BLaER1 (cell line): ENCODE measurements around the gene ZNF184.
"Not testable (repeated sequence)": the region's sequence is repeated elsewhere in the genome, so short reads cannot be mapped to it uniquely, and the experiment has no call there.

ENCODE experiments used
- H3K27ac ChIP-seq: shearing (Covaris generic); formaldehyde crosslinking; 2 replicates; pipeline ENCODE4 v1.8.1; 2022
- H3K27me3 ChIP-seq: shearing (Covaris generic); formaldehyde crosslinking; 2 replicates; pipeline ENCODE4 v1.8.1; 2022
- H3K36me3 ChIP-seq: shearing (Covaris generic); formaldehyde crosslinking; 2 replicates; pipeline ENCODE4 v1.8.1; 2022
- H3K4me1 ChIP-seq: shearing (Covaris generic); formaldehyde crosslinking; 2 replicates; pipeline ENCODE4 v1.8.1; 2022
- H3K4me2 ChIP-seq: shearing (Covaris generic); formaldehyde crosslinking; 2 replicates; pipeline ENCODE4 v1.8.1; 2022
- H3K4me3 ChIP-seq: shearing (Covaris generic); formaldehyde crosslinking; 2 replicates; pipeline ENCODE4 v1.8.1; 2022
- H3K9ac ChIP-seq: shearing (Covaris generic); formaldehyde crosslinking; 2 replicates; pipeline ENCODE4 v1.8.1; 2022
- H3K9me3 ChIP-seq: shearing (Covaris generic); formaldehyde crosslinking; 2 replicates; pipeline ENCODE4 v1.8.1; 2022
- H4K20me1 ChIP-seq: shearing (Covaris generic); formaldehyde crosslinking; 2 replicates; pipeline ENCODE4 v1.8.1; 2022
- Cebpa-rat ChIP-seq: shearing (Covaris generic); IDR thresholded peaks from 2 replicates; pipeline ENCODE4 v1.8.1; 2022

Gene ZNF184

GRCh38 chr6:27428966-27429365 lies 43.9 kb downstream of the ZNF184 start:
- no peaks in the 10 kb centered on the region for H3K27me3 ChIP-seq
- no peak overlapping the region for H3K4me2 ChIP-seq
- H3K9me3 ChIP-seq, result peaks cover 16% of the 10 kb centered on the region
- no peaks in the 10 kb centered on the region for H3K36me3 ChIP-seq
- no peaks in the 10 kb centered on the region for H3K4me1 ChIP-seq
- H4K20me1 ChIP-seq, result no peaks in the 10 kb centered on the region
- TF ChIP-seq Cebpa-rat, result no peak
- no peak overlapping the region for H3K4me3 ChIP-seq
- H3K27ac ChIP-seq, result no peak overlapping the region
- no peak overlapping the region for H3K9ac ChIP-seq

GRCh38 chr6:27428502-27428901 lies 44.4 kb downstream of the ZNF184 start:
- Histone ChIP-seq H4K20me1 (no peaks in the 10 kb centered on the region), H3K4me1 (no peaks in the 10 kb centered on the region), H3K9ac (no peak overlapping the region), H3K4me3 (no peak overlapping the region), H3K4me2 (no peak overlapping the region), H3K27me3 (no peaks in the 10 kb centered on the region), H3K36me3 (no peaks in the 10 kb centered on the region), H3K9me3 (peaks cover 12% of the 10 kb centered on the region), H3K27ac (no peak overlapping the region)
- TF ChIP-seq Cebpa-rat, result no peak

- peaks cover 25% of the 10 kb centered on the region for H3K9me3 ChIP-seq
- H3K36me3 ChIP-seq, result no peaks in the 10 kb centered on the region
- TF ChIP-seq Cebpa-rat, result no peak
- no peak overlapping the region for H3K9ac ChIP-seq
- no peak overlapping the region for H3K4me3 ChIP-seq
- H4K20me1 ChIP-seq, result no peaks in the 10 kb centered on the region
- no peaks in the 10 kb centered on the region for H3K4me1 ChIP-seq
- no peak overlapping the region for H3K4me2 ChIP-seq
- no peaks in the 10 kb centered on the region for H3K27me3 ChIP-seq
- no peak overlapping the region for H3K27ac ChIP-seq
These were observed 46.8 kb downstream of the ZNF184 start for GRCh38 chr6:27426045-27426620.

GRCh38 chr6:27424851-27425250 lies 48.1 kb downstream of the ZNF184 start:
- not testable (repeated sequence) for H3K9ac ChIP-seq, H4K20me1 ChIP-seq, H3K4me1 ChIP-seq, H3K4me3 ChIP-seq, H3K4me2 ChIP-seq, H3K27ac ChIP-seq, H3K27me3 ChIP-seq, H3K36me3 ChIP-seq
- peaks cover 25% of the 10 kb centered on the region for H3K9me3 ChIP-seq

GRCh38 chr6:27422651-27423332 lies 50.1 kb downstream of the ZNF184 start:
- Histone ChIP-seq H3K36me3 (no peaks in the 10 kb centered on the region), H3K9ac (no peak overlapping the region), H4K20me1 (no peaks in the 10 kb centered on the region), H3K27me3 (no peaks in the 10 kb centered on the region), H3K4me2 (no peak overlapping the region), H3K4me1 (no peaks in the 10 kb centered on the region), H3K4me3 (no peak overlapping the region), H3K27ac (no peak overlapping the region), H3K9me3 (peaks cover 25% of the 10 kb centered on the region)
- TF ChIP-seq Cebpa-rat, result no peak

GRCh38 chr6:27419363-27419762 lies 53.5 kb downstream of the ZNF184 start:
- H3K27me3 ChIP-seq, result no peaks in the 10 kb centered on the region
- H4K20me1 ChIP-seq, result no peaks in the 10 kb centered on the region
- H3K9ac ChIP-seq, result no peak overlapping the region
- no peak for TF ChIP-seq Cebpa-rat
- H3K27ac ChIP-seq, result no peak overlapping the region
- H3K36me3 ChIP-seq, result no peaks in the 10 kb centered on the region
- no peaks in the 10 kb centered on the region for H3K4me1 ChIP-seq
- H3K9me3 ChIP-seq, result peaks cover 37% of the 10 kb centered on the region
- no peak overlapping the region for H3K4me3 ChIP-seq
- no peak overlapping the region for H3K4me2 ChIP-seq

- no peak overlapping the region for H3K27ac ChIP-seq
- TF ChIP-seq Cebpa-rat, result no peak
- no peak overlapping the region for H3K4me3 ChIP-seq
- no peak overlapping the region for H3K9ac ChIP-seq
- no peaks in the 10 kb centered on the region for H3K4me1 ChIP-seq
- no peaks in the 10 kb centered on the region for H3K27me3 ChIP-seq
- H4K20me1 ChIP-seq, result no peaks in the 10 kb centered on the region
- no peaks in the 10 kb centered on the region; the same call in 1 of the 2 replicates for H3K36me3 ChIP-seq
- peaks cover 26% of the 10 kb centered on the region for H3K9me3 ChIP-seq
- H3K4me2 ChIP-seq, result no peak overlapping the region
These were observed 57.0 kb downstream of the ZNF184 start for GRCh38 chr6:27415898-27416297.

- Histone ChIP-seq H3K9ac (no peak overlapping the region), H3K4me2 (no peak overlapping the region), H3K9me3 (peaks cover 29% of the 10 kb centered on the region), H3K27ac (no peak overlapping the region), H3K27me3 (no peaks in the 10 kb centered on the region), H3K4me1 (no peaks in the 10 kb centered on the region), H4K20me1 (no peaks in the 10 kb centered on the region), H3K4me3 (no peak overlapping the region), H3K36me3 (no peaks in the 10 kb centered on the region; the same call in 1 of the 2 replicates)
- no peak for TF ChIP-seq Cebpa-rat
These were observed 57.9 kb downstream of the ZNF184 start for GRCh38 chr6:27414996-27415395.

GRCh38 chr6:27414300-27414699 lies 58.6 kb downstream of the ZNF184 start:
- no peaks in the 10 kb centered on the region for H3K27me3 ChIP-seq

GRCh38 chr6:27407153-27407814 lies 65.6 kb downstream of the ZNF184 start:
- no peak overlapping the region for H3K4me2 ChIP-seq
- no peak for TF ChIP-seq Cebpa-rat
- H3K4me3 ChIP-seq, result no peak overlapping the region
- H3K27me3 ChIP-seq, result no peaks in the 10 kb centered on the region
- no peak overlapping the region for H3K9ac ChIP-seq
- peaks cover 6% of the 10 kb centered on the region; the same call in 1 of the 2 replicates for H3K4me1 ChIP-seq
- peaks cover 5% of the 10 kb centered on the region for H3K36me3 ChIP-seq
- no peaks in the 10 kb centered on the region for H4K20me1 ChIP-seq
- no peak overlapping the region for H3K27ac ChIP-seq
- peaks cover 27% of the 10 kb centered on the region for H3K9me3 ChIP-seq

More at GRCh38 chr6:27414300-27414699, 58.6 kb downstream of the ZNF184 start:
- Histone ChIP-seq H3K36me3 (no peaks in the 10 kb centered on the region; the same call in 1 of the 2 replicates), H3K4me2 (no peak overlapping the region), H3K27ac (no peak overlapping the region), H3K9ac (no peak overlapping the region), H3K9me3 (peaks cover 29% of the 10 kb centered on the region), H3K4me3 (no peak overlapping the region), H3K4me1 (no peaks in the 10 kb centered on the region), H4K20me1 (no peaks in the 10 kb centered on the region)
- TF ChIP-seq Cebpa-rat, result no peak
